GM12873 (cell line): ENCODE measurements around the gene SLC16A10.

ENCODE experiments used
- TF ChIP-seq, protein P1 (sequence below): IDR thresholded peaks from 2 replicates; pipeline ENCODE4 v1.5.1; 2012; ENCODE audit warnings: low read depth, mild to moderate bottlenecking, moderate library complexity, low read length, control low read depth; ENCODE audit not compliant: insufficient read depth; ENCODE audit errors: missing control alignments

SLC16A10 gene

DNA sequence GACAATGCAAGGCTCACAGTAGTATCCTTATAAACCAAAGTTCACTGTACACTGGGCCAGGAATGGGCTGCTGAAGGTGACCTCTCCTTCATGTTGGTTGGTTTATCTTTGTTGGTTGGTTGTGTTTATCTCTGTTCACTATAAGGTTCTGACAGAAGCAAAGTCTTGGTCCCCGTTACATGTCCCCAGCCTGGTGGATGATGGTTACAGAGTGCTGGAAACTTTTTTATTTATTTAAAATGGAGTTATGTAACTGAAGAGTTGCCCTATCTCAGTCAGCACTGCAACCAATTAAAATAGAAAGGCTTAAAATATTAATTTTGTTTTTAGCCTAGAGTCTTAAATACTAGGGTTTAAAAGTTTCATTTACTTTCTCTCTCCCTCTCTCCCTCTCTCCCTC, 100.6 kb downstream of the SLC16A10 start:
- TF ChIP-seq, protein P1, sequence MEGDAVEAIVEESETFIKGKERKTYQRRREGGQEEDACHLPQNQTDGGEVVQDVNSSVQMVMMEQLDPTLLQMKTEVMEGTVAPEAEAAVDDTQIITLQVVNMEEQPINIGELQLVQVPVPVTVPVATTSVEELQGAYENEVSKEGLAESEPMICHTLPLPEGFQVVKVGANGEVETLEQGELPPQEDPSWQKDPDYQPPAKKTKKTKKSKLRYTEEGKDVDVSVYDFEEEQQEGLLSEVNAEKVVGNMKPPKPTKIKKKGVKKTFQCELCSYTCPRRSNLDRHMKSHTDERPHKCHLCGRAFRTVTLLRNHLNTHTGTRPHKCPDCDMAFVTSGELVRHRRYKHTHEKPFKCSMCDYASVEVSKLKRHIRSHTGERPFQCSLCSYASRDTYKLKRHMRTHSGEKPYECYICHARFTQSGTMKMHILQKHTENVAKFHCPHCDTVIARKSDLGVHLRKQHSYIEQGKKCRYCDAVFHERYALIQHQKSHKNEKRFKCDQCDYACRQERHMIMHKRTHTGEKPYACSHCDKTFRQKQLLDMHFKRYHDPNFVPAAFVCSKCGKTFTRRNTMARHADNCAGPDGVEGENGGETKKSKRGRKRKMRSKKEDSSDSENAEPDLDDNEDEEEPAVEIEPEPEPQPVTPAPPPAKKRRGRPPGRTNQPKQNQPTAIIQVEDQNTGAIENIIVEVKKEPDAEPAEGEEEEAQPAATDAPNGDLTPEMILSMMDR, result no peak

DNA sequence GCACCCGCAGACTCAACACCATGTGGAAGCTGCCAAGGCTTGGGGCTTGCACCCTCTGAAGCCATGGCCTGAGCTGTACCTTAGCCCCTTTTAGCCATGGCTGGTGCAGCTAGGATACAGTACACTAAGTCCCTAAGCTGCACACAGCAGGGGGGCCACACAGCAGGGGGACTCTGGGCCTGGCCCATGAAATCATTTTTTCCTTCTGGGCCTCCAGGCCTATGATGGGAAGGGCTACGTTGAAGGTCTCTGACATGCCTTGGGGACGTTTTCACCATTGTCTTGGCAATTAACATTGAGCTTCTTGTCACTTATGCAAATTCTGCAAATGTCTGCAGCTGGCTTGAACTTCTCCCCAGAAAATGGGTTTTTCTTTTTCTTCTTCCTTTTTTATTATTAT, 103.3 kb downstream of the SLC16A10 start:
- TF ChIP-seq, protein P1, result no peak

DNA sequence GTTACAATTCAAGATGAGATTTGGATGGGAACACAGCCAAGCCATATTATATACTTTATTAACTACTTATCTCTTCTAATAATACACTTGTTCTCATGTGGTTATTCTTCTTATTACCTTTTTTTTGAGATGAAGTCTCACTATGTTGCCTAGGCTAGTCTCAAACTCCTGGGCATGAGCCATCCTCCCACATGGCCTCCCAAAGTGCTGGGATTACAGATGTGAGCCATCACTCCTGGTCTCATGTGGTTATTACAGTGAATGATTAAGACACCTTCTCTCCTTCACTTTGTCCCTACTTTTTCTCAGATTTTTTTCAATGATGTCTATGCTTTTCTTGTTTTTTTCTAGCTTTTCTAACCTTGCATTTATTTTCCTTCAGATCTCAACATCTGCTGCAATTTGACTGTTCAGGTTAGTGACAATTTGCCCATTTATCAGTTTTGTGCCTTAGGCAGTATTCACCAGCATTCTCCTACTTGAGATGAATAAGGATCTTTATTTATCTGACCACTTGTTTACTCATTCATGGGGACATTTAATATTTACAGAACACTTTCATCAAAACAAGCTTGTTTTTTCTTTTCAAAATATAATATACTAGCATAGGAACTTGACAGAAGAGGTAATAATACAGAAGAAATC, 105.7 kb downstream of the SLC16A10 start:
- TF ChIP-seq, protein P1, result no peak

DNA sequence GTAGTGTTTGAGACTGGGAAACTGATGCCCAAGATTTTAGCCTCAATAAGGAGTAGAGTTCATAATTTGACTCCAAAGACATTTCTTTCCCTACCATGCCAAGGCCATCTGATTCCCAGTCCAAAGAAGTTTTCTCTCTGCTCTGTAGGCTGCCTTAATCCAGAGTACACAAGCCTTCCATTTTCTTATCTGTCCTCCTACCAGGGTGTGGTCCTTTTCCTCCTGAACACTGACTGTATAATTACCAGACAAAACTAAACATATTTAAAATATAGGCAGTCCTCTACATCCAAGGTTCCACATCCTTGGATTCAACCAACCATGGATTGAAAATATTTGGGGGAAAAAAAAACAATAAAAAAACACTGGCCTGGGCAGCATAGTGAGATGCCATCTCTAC, 108.4 kb downstream of the SLC16A10 start:
- TF ChIP-seq, protein P1, result no peak

DNA sequence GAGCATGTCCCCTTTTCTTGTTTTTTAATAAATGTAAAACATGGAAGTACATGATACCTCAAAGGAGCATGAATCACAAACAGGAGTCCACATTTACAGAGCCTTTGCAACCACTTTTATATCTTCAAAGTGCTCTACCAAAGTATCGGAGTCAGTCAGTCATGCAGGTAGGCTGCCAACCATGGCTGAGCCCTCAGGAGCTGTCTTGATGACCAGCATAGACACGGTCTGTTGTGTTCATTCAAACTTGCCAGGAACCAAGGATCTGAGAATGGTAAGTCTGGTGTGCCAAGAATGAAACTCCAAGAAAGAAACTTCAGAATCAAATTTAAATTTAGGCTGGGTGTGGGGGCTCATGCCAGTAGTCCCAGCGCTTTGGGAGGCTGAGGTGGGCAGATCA, 111.5 kb downstream of the SLC16A10 start:
- TF ChIP-seq, protein P1, result no peak

DNA sequence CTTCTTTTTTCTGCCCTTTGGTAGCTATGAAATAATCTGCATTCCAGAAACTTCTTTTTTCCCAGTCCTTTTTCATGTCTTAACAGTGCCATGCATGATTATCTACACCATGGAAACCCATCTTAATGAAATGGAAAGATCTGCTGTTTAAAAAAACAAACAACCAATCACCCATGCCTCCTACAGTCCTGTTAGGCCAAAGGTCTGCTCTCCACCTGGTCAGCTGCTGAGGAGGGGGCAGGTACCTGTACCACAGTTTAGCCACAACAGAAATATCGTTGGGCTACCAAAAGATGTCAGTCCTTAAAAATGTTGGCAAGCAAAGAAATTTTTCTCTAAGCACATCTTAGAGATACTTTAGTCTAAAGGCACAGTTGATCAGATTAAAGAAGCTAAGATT, 112.6 kb downstream of the SLC16A10 start:
- TF ChIP-seq, protein P1, result no peak

DNA sequence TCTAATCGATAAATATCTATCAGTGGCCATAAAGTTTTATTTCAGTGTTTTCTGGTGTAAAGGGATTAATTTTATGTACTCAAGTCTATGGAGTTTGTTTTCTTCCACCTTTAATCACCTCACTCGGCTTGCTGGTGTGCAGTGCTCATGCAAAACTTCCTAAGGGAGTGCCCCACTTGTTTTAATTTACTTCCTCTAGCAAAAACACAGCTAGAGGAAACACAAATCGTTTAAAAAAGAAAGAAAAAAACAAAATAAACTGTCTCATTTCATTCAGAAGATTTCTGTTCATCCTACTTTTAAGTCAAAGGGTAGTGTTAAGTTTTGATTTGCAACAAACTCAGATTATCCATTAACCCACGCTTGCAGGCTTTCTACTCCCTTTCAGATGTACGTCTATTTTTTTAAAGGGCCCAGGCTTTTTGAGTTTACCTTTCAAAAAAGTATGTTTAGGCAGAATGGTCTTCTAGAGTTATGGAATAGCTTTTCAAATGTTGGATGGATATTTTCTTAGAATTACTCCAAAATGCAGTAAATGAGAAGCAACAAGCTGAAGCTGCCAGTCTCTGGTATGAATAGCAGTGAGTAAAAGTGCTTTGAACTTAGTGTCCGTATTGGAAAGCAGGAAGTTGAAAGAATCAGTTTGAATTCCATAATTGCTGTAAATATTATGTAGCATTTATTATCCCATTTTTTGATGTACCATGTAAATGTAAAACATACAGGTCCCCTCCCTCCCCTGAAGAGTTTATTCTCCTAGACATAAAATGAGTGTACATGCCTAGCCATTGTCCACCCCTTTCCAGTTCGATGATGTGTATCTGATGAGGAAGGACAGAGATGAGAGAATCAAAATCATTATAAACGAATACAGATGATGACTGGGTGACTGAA, 113.3 kb downstream of the SLC16A10 start:
- TF ChIP-seq, protein P1, result no peak
